ENCODE measurements around the gene FAM107A. TPM values are rescaled to one million over a fixed set of nuclear protein-coding genes. Genes with fewer than 3 reads are reported as not detected.

FAM107A gene
- total RNA-seq, 1 experiment from 2014 or later = not detected

DNA sequence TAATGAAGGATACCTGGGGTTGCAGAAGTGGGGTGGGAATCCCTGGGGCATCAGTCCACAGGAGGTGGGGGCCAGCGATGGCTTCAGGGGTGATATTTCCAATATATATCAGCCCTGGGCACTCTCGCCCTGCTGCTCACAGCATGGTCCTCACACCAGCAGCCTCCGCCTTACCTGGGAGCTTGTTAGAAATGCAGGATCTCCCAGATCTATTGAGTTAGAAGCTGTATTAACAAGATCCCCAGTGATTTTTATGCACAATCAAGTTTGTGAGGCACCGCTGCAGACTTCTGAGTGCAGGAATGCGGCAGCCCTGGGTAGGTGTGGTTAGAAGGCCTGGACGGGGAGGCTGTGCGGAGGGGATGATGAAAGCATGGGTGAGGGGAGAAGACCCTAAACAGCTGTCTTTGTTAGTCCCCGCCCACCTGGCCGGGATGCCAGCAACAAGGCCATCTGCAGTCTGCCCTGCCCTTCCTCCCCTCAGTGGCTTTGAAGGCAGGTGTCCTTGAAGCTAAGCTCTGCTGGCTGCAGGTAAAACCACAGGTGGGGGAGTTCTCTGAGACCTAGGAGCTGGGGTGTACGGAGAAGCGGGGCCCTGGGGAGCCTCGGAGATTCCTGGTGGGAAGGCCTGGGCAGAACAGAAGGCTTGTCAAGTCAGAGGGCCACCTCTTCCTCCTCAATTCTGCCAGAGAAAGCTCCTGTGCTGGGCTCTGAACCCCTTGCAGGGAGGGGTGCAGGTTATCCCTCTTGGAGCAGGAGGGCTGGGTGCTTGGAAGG is 11.4 kb downstream of the FAM107A start:
- no peak overlapping the region for H3K9ac ChIP-seq (ENCODE audit: low read length)
- intact Hi-C loops (cut with micrococcal nuclease) = no loop called here
- H2AFZ ChIP-seq (ENCODE audit: low read depth, low read length, poor library complexity, severe bottlenecking) = no peak overlapping the region
- H3K4me1 ChIP-seq (ENCODE audit: control insufficient read depth in 1 of 2, insufficient read depth in 2 of 2, low read length in 2 of 2) = peaks cover 0 to 25% of the 10 kb centered on the region in 2 experiments; a peak in 3 of 4 replicates
- H4K20me1 ChIP-seq (ENCODE audit: insufficient read depth) = no peaks in the 10 kb centered on the region
- RAD21 ChIA-PET (ENCODE audit: low non-redundant PET in 1 of 2, low total read pairs in 2 of 2, uncharacterized antibody in 2 of 2, unreplicated experiment in 2 of 2) = interaction anchor here in 1 of 2 experiments (0.6 kb wide), 1 partner anchor 16 kb away, joined by 3 read pairs; no protein-coding TSS in a partner anchor
- H3K27ac ChIP-seq (ENCODE audit: low read depth, low read length) = no peak overlapping the region
- CTCF ChIA-PET = interaction anchor here (1.7 kb wide), 1 partner anchor 65 kb away, joined by 11 read pairs; no protein-coding TSS in a partner anchor
- H3K27me3 ChIP-seq (ENCODE audit: insufficient read depth, low read length) = no peaks in the 10 kb centered on the region
- POLR2A ChIA-PET = no interaction called here
- no TSS peak for BruUV-seq (replicated peaks)
- TF ChIP-seq YY1 (IDR thresholded peaks at IDR 0.05; ENCODE audit: extremely low read depth, insufficient replicate concordance, low read depth, low read length) (no peak), MAX (IDR thresholded peaks at IDR 0.05) (no peak), POLR2A (IDR thresholded peaks at IDR 0.05; ENCODE audit: borderline replicate concordance, extremely low read depth, insufficient read depth, insufficient read length) (no peak), ZNF274 (IDR thresholded peaks at IDR 0.05; ENCODE audit: low read depth, low read length) (no peak), EZH2phosphoT487 (IDR thresholded peaks at IDR 0.05; ENCODE audit: borderline replicate concordance) (no peak), TCF7L2 (IDR thresholded peaks at IDR 0.05; ENCODE audit: borderline replicate concordance, extremely low read depth, insufficient read depth, insufficient read length) (no peak), EZH2 (IDR thresholded peaks at IDR 0.05) (no peak), CEBPB (IDR thresholded peaks at IDR 0.05; ENCODE audit: low read depth) (no peak), CBX3 (IDR thresholded peaks at IDR 0.05; ENCODE audit: low read depth) (no peak), ATF3 (IDR thresholded peaks at IDR 0.05) (no peak), SIN3A (IDR thresholded peaks at IDR 0.05; ENCODE audit: low read depth) (no peak), JUND (IDR thresholded peaks at IDR 0.05) (no peak), RAD21 (IDR thresholded peaks at IDR 0.05; ENCODE audit: low read depth) (no peak), SRF (IDR thresholded peaks at IDR 0.05; ENCODE audit: low read depth) (no peak), EGR1 (IDR thresholded peaks at IDR 0.05; ENCODE audit: low read depth) (no peak), FOSL1 (IDR thresholded peaks at IDR 0.05; ENCODE audit: low read depth) (no peak), POLR2AphosphoS5 (IDR thresholded peaks at IDR 0.05; ENCODE audit: low read depth, low read length) (no peak), ZFX (IDR thresholded peaks at IDR 0.05) (no peak)
- TF ChIP-seq, protein P1, sequence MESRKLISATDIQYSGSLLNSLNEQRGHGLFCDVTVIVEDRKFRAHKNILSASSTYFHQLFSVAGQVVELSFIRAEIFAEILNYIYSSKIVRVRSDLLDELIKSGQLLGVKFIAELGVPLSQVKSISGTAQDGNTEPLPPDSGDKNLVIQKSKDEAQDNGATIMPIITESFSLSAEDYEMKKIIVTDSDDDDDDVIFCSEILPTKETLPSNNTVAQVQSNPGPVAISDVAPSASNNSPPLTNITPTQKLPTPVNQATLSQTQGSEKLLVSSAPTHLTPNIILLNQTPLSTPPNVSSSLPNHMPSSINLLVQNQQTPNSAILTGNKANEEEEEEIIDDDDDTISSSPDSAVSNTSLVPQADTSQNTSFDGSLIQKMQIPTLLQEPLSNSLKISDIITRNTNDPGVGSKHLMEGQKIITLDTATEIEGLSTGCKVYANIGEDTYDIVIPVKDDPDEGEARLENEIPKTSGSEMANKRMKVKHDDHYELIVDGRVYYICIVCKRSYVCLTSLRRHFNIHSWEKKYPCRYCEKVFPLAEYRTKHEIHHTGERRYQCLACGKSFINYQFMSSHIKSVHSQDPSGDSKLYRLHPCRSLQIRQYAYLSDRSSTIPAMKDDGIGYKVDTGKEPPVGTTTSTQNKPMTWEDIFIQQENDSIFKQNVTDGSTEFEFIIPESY (IDR thresholded peaks at IDR 0.05; ENCODE audit: extremely low read depth, insufficient replicate concordance, low read length) = no peak
- ATAC-seq = no peak
- no peak for DNase-seq (ENCODE audit: low read depth, low spot score)
- H3K9me3 ChIP-seq (ENCODE audit: control insufficient read depth in 1 of 2, insufficient read depth in 1 of 2, low read depth in 1 of 2, low read length in 2 of 2) = no peaks in the 10 kb centered on the region
- H3K9me2 ChIP-seq (ENCODE audit: insufficient read depth) = no peaks in the 10 kb centered on the region
- H3K36me3 ChIP-seq (ENCODE audit: control insufficient read depth in 1 of 2, insufficient read depth in 2 of 2, low read length in 2 of 2) = no peaks in the 10 kb centered on the region
- H3K4me2 ChIP-seq (ENCODE audit: low read length) = no peak overlapping the region
- H3K4me3 ChIP-seq (replicated peaks in 1 of 2; ENCODE audit: low read depth in 1 of 2, low read length in 2 of 2) = no peak overlapping the region
- no peaks in the 10 kb centered on the region for H3K79me2 ChIP-seq (ENCODE audit: insufficient read depth, low read length)
